Lower leg skin (tissue), 4 donors: ENCODE data around the gene SLC5A3. TPM values are rescaled to one million over a fixed set of nuclear protein-coding genes. Genes with fewer than 3 reads are reported as not detected.

ENCODE experiments used
- DNase-seq, 2 donors: peaks; one replicate each; pipeline ENCODE4 v3.0.0-alpha.2; 2019; ENCODE audit warnings: low spot score in 2 of 2
- H3K4me3 ChIP-seq: fragments of 200-600 bp; sonication (generic); 2 replicates; pipeline ENCODE4 v1.5.1; 2017; ENCODE audit warnings: mild to moderate bottlenecking, low read depth; ENCODE audit not compliant: poor library complexity, severe bottlenecking
- POLR2A ChIP-seq, 2 donors: fragments of 450-650 bp; IDR thresholded peaks; one replicate each; pipeline ENCODE4 v1.6.1; 2016 to 2017; ENCODE audit warnings: antibody characterized with exemption in 2 of 2, mild to moderate bottlenecking in 1 of 2, moderate library complexity in 1 of 2
- WGBS, 2 donors: methylation state at CpG; one replicate each; pipeline ENCODE4 v1.1.5; 2018; 5-methylcytosine and 5-hydroxymethylcytosine counted together
- intact Hi-C: fragments of 100-400 bp; cut with DNase I; formaldehyde crosslinking; loops from one replicate; pipeline ENCODE4 v1.15.0; 2023; ENCODE audit warnings: low total_unique reads
- total RNA-seq, 4 donors: library from RNA; depleted of rRNA; stranded (reverse); fragments of >200 nt; gene quantifications; one replicate each; pipeline ENCODE4 v1.1.0, GENCODE V29; 2016
- TF ChIP-seq, protein P1 (sequence below), 3 donors: fragments of 450-650 bp; IDR thresholded peaks; one replicate each; pipeline ENCODE4 v1.5.1; 2016; ENCODE audit warnings: antibody characterized with exemption in 3 of 3, mild to moderate bottlenecking in 3 of 3, moderate library complexity in 2 of 3

Gene SLC5A3
- 10 to 100 TPM; 12.8 to 33.3 (median 28.6) TPM for total RNA-seq

DNA sequence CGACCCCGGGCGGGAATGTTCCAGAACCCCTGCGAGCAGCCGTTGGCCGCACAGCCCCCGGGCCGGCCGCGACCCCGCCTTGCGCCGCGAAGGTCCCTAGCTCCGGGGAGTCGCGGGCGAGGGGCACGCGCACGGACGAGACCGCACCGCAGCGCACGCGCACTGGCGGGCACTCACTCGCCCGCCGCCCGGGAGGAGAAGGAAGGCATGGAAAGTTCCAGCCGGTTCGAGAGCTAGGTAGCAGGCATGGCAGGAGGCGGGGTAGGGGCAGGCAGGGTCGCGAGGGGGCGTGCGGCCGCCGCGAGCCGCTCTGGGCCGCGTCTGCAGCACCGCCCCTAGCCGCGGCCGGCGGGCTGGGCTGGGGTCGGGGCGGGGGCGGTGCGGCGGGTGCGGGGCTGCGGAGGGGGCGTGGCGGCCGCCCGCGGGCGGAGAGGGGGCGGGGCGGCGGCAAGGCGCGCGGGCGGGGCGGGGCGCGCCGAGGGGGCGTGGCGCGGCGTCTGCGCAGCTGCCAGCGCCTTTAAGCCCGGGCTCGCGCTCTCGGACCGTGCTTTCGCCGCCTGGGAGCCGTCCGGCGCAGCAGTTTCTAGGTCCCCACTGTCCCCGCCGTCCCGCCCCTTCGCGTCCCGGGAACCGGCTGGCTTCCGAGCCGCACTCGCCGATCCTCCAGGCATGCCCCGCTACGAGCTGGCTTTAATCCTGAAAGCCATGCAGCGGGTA lies at the start of gene SLC5A3, which contains the start of gene MRPS6:
Gene SLC5A3, plus strand, starts transcription at position 547 of the 717 bp plus-strand sequence. CDS start 21,621 bp downstream, outside the sequence.
Gene MRPS6, plus strand, starts transcription at position 547 of the 717 bp plus-strand sequence. Its CDS starts 123 bp downstream, at position 670.
- DNase-seq, result peak; percentile 69 to 95
- H3K4me3 ChIP-seq, result peak within 1 kb of the TSS; percentile 84
- 1 to 3% methylated on average over 5 to 23 of the region's 104 CpGs for WGBS, 2 donors
- intact Hi-C loops, result no loop called here
- peak in 1 of 2 donors; percentile 52 for TF ChIP-seq POLR2A (IDR thresholded peaks at IDR 0.05)
- TF ChIP-seq, protein P1, sequence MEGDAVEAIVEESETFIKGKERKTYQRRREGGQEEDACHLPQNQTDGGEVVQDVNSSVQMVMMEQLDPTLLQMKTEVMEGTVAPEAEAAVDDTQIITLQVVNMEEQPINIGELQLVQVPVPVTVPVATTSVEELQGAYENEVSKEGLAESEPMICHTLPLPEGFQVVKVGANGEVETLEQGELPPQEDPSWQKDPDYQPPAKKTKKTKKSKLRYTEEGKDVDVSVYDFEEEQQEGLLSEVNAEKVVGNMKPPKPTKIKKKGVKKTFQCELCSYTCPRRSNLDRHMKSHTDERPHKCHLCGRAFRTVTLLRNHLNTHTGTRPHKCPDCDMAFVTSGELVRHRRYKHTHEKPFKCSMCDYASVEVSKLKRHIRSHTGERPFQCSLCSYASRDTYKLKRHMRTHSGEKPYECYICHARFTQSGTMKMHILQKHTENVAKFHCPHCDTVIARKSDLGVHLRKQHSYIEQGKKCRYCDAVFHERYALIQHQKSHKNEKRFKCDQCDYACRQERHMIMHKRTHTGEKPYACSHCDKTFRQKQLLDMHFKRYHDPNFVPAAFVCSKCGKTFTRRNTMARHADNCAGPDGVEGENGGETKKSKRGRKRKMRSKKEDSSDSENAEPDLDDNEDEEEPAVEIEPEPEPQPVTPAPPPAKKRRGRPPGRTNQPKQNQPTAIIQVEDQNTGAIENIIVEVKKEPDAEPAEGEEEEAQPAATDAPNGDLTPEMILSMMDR (IDR thresholded peaks at IDR 0.05), result no peak

DNA sequence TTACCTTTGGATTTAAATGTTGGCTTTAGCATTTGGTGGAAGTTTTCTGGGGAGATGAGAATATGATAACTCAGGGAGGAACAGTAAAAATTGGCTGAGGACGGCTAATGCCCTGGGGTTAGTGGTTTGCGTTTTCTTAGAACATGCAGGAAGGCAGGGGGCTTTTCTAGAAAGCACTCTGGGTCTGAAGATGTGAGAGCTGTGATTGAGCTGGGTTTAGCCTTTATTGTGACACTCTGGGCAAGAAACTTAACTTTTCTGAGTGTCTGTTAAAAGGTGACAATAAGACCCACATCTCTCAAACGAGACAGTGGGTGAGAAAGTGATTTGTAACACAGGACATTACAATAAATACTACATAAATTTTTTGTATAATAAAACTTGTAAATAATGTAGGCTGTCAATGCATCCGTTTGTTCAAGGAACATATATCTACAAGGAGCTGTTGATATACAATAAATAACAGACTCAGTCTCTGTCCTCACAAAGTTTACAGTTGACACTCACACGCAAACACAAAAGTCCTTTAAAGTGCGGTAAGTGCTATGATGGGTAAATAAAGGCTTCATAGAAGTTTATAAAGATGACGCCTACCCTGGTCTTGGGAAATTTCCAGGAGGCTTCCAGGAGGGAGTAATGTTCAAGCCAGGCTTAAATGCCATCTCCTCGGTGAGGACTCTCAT lies 49.5 kb upstream of the SLC5A3 start:
- H3K4me3 ChIP-seq, result no peak overlapping the region
- TF ChIP-seq, protein P1 (IDR thresholded peaks at IDR 0.05), result no peak
- TF ChIP-seq POLR2A (IDR thresholded peaks at IDR 0.05), result no peak
- no peak for DNase-seq
- 51 to 58% methylated on average over 8 of the region's 8 CpGs for WGBS, 2 donors
- intact Hi-C loops, result no loop called here

DNA sequence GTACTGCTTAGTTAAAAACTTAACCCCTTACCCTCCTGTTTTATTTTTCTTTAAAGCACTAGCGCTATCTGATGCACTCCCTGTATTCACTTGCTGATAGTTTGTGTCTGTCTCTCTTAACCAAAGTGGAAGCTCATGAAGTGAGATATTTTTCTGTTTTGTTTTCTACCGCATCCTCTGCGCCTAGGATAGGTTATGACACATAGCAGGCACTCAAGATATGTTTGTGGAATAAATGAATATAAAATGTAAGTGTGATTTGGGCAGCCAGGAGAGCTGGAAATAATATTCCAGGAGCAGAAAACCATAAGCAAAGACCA lies 49.0 kb upstream of the SLC5A3 start:
- DNase-seq, result no peak
- TF ChIP-seq POLR2A (IDR thresholded peaks at IDR 0.05), result no peak
- TF ChIP-seq, protein P1 (IDR thresholded peaks at IDR 0.05), result no peak
- intact Hi-C loops, result no loop called here
- WGBS, 2 donors, result 96 to 99% methylated on average over 3 of the region's 3 CpGs
- H3K4me3 ChIP-seq, result no peak overlapping the region

DNA sequence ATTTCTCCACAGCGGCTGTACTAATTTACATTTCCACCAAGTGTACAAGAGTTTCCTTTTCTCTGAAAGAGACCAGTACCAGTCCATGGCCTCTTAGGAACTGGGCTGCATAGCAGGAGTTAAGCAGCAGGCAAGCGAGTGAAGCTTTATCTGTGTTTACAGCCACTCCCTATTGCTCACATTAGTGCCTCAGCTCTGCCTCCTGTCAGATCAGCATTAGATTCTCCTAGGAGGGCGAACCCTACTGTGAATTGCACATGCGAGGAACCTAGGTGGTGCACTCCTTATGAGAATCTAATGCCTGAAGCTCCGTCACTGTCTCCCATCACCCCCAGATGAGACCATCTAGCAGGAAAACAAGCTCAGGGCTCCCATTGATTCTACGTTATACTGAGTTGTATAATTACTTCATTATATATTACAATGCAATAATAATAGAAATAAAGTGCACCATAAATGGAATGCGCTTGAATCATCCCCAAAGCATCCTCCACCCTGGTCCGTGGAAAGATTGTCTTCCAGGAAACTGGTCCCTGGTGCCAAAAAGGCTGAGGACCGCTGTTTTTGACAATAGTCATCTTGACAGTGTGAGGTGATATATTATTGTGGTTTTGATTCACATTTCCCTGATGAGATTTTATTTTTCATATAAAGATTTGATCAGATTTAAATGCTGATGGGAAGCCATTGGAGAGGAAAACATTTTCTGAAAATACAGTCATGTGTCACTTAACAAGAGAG lies 45.5 kb upstream of the SLC5A3 start:
- intact Hi-C loops, result no loop called here
- WGBS, 2 donors, result 77% methylated on average over 9 of the region's 9 CpGs

DNA sequence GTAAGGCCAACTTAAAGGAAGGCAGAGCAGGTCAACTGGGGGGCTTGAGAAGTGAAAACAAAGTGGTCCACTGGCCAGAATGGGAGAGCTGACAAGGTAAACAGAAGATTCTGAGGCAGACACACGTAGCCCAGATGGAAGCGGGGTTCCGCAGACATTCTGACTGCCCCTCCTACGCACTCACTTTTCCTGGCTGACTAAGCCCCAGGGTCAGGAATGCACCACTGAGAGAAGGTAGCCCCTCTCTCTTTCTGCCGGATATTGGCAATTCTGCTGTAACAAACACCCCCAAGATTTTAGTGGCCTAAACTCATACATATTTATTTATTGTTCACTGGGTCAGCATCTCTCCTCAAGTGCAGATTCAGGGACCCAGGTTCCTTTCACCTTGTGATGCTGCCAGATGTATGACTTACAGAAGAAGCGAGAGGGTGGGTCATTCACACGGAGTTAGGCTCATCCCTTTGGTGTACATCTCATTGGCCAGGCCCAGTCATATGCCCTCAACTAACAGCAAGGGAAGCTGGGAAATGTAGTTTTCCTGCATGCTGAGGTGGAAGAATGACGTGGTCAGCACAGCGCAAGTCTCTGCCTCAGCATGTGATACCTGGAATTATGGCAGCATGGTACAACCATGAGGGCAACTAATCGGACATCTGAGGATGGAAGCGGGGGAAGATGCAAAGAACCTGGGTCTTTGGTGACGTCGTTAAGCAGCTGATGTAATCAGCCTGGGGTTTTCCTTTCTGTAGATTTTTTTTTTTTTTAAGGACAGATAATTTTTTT lies 43.4 kb upstream of the SLC5A3 start:
- intact Hi-C loops, result no loop called here
- TF ChIP-seq, protein P1 (IDR thresholded peaks at IDR 0.05), result no peak
- TF ChIP-seq POLR2A (IDR thresholded peaks at IDR 0.05), result no peak
- 47 to 52% methylated on average over 13 of the region's 13 CpGs for WGBS, 2 donors
- no peak overlapping the region for H3K4me3 ChIP-seq
- DNase-seq, result no peak

More for the DNA sequence above, 45.5 kb upstream of the SLC5A3 start:
- TF ChIP-seq, protein P1 (IDR thresholded peaks at IDR 0.05), result no peak
- no peak for TF ChIP-seq POLR2A (IDR thresholded peaks at IDR 0.05)
- no peak overlapping the region for H3K4me3 ChIP-seq
- no peak for DNase-seq
